Tibial artery (tissue), 4 donors: ENCODE results near the gene PDE7B.

Experiments used
- DNase-seq, 2 donors: peaks; one replicate each; pipeline ENCODE4 v3.0.0-alpha.2; 2019
- H3K27ac ChIP-seq, 2 donors: fragments of 200-600 bp; sonication (generic) in 1 of 2; 1 replicate in 1 of 2; 2 replicates in 1 of 2; pipeline ENCODE4 v1.5.1; 2018 to 2019; ENCODE audit warnings: mild to moderate bottlenecking in 1 of 2
- H3K27me3 ChIP-seq, 2 donors: fragments of 200-600 bp; sonication (generic) in 1 of 2; one replicate each; pipeline versions ENCODE4 v1.5.1 to v1.6.0; 2016 to 2019
- H3K36me3 ChIP-seq, 3 donors: fragments of 200-600 bp; sonication (generic) in 2 of 3; one replicate each; pipeline ENCODE4 v1.5.1; 2016 to 2019; ENCODE audit warnings: mild to moderate bottlenecking in 2 of 3
- H3K4me1 ChIP-seq, 4 donors: fragments of 200-600 bp; sonication (generic) in 2 of 4; 1 replicate in 3 of 4; 2 replicates in 1 of 4; pipeline ENCODE4 v1.5.1; 2016 to 2019
- H3K4me3 ChIP-seq, 2 donors: fragments of 200-600 bp; sonication (generic) in 1 of 2; 1 replicate in 1 of 2; 2 replicates in 1 of 2; pipeline ENCODE4 v1.5.1; 2018 to 2019; ENCODE audit warnings: mild to moderate bottlenecking in 2 of 2
- H3K9me3 ChIP-seq, 3 donors: fragments of 200-600 bp; sonication (generic) in 1 of 3; one replicate each; pipeline ENCODE4 v1.5.1; 2016 to 2019
- CTCF ChIP-seq, 2 experiments: fragments of 200-600 bp in 1 of 2; fragments of 450-650 bp in 1 of 2; IDR thresholded peaks; one replicate each; pipeline ENCODE4 v1.5.1; 2017 to 2019; ENCODE audit warnings: antibody characterized with exemption in 2 of 2, mild to moderate bottlenecking in 1 of 2, moderate library complexity in 1 of 2
- intact Hi-C: fragments of 100-400 bp; cut with DNase I; formaldehyde crosslinking; loops from one replicate; pipeline ENCODE4 v1.15.0; 2023; ENCODE audit warnings: low total_unique reads

Gene PDE7B

GRCh38 chr6:136011475-136011874 is 160.0 kb downstream of the PDE7B start:
- no peak for DNase-seq
- peaks cover 0 to under 1% (median 0%) of the 10 kb centered on the region in 3 donors for H3K9me3 ChIP-seq
- TF ChIP-seq CTCF (IDR thresholded peaks at IDR 0.05): no peak
- peaks cover 0 to 6% (median 0%) of the 10 kb centered on the region in 4 donors for H3K4me1 ChIP-seq
- no peaks in the 10 kb centered on the region for H3K36me3 ChIP-seq
- no peak overlapping the region for H3K4me3 ChIP-seq
- no peaks in the 10 kb centered on the region for H3K27me3 ChIP-seq
- intact Hi-C loops: no loop called here
- no peak overlapping the region for H3K27ac ChIP-seq

- Histone ChIP-seq H3K9me3 (no peaks in the 10 kb centered on the region), H3K4me3 (no peak overlapping the region), H3K36me3 (no peaks in the 10 kb centered on the region), H3K4me1 (peaks cover 0 to 6% (median 0%) of the 10 kb centered on the region in 4 donors), H3K27ac (no peak overlapping the region), H3K27me3 (no peaks in the 10 kb centered on the region)
- TF ChIP-seq CTCF (IDR thresholded peaks at IDR 0.05): no peak
- intact Hi-C loops: no loop called here
- no peak for DNase-seq
These were observed 160.8 kb downstream of the PDE7B start for GRCh38 chr6:136012198-136012887.

GRCh38 chr6:136012943-136013342 is 161.4 kb downstream of the PDE7B start:
- TF ChIP-seq CTCF (IDR thresholded peaks at IDR 0.05): no peak
- Histone ChIP-seq H3K4me3 (no peak overlapping the region), H3K9me3 (no peaks in the 10 kb centered on the region), H3K27me3 (no peaks in the 10 kb centered on the region), H3K27ac (no peak overlapping the region), H3K4me1 (peaks cover 0 to 6% (median 0%) of the 10 kb centered on the region in 4 donors), H3K36me3 (no peaks in the 10 kb centered on the region)
- intact Hi-C loops: no loop called here
- DNase-seq: no peak

GRCh38 chr6:136014454-136015437 is 163.2 kb downstream of the PDE7B start:
- no peaks in the 10 kb centered on the region for H3K27me3 ChIP-seq
- intact Hi-C loops: no loop called here
- H3K9me3 ChIP-seq: no peaks in the 10 kb centered on the region
- TF ChIP-seq CTCF (IDR thresholded peaks at IDR 0.05): no peak
- H3K4me1 ChIP-seq: peaks cover 0 to 6% (median 0%) of the 10 kb centered on the region in 4 donors
- no peak overlapping the region for H3K27ac ChIP-seq
- DNase-seq: no peak
- H3K36me3 ChIP-seq: no peaks in the 10 kb centered on the region
- H3K4me3 ChIP-seq: no peak overlapping the region

- no peak for TF ChIP-seq CTCF (IDR thresholded peaks at IDR 0.05)
- no peak overlapping the region for H3K27ac ChIP-seq
- no peak overlapping the region for H3K4me3 ChIP-seq
- H3K27me3 ChIP-seq: no peaks in the 10 kb centered on the region
- DNase-seq: no peak
- H3K9me3 ChIP-seq: no peaks in the 10 kb centered on the region
- H3K36me3 ChIP-seq: no peaks in the 10 kb centered on the region
- peaks cover 0 to 6% (median 0%) of the 10 kb centered on the region in 4 donors for H3K4me1 ChIP-seq
- intact Hi-C loops: no loop called here
These were observed 164.0 kb downstream of the PDE7B start for GRCh38 chr6:136015531-136015930.
